Endothelial cell of hepatic sinusoid (primary cell): ENCODE data around the gene DENND2A.

Experiments used
- in situ Hi-C: cut with HindIII; loops from 2 replicates; pipeline ENCODE4 v1.10.0; 2017; ENCODE audit warnings: low sequenced_read_pairs

Gene DENND2A

DNA sequence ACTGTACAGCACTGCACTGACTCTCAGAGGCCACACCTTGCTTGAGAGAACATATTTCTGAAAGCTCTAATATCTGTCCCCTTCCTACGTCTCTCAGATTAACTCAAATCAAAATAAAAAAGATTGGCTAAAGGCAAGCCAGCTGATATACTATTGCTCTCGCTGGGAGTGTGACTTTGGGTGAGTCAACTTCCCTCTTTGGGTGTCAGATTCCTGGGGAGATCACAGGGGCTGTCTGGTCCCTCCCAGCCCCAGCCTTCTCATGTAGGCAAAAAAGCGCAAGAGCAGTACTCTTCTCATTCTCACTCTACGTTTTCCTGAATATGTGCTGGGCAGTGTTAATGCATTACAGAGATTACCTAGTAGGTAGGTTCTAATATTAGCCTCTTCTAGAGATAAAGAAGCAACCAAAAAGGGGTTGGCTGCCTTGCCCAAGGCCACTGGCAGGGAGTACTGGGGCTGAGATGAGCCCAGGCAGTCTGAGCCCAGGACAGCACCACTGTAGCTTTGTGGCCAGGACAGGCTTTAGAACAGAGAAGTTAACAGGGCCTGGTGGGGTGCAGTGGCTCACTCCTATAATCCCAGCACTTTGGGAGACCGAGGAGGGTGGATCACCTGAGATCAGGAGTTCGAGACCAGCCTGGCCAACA is 9.1 kb upstream of the DENND2A start:
- in situ Hi-C loops, result loop anchor here (10.0 kb wide), 1 partner anchor 125 kb away; no protein-coding TSS in a partner anchor

DNA sequence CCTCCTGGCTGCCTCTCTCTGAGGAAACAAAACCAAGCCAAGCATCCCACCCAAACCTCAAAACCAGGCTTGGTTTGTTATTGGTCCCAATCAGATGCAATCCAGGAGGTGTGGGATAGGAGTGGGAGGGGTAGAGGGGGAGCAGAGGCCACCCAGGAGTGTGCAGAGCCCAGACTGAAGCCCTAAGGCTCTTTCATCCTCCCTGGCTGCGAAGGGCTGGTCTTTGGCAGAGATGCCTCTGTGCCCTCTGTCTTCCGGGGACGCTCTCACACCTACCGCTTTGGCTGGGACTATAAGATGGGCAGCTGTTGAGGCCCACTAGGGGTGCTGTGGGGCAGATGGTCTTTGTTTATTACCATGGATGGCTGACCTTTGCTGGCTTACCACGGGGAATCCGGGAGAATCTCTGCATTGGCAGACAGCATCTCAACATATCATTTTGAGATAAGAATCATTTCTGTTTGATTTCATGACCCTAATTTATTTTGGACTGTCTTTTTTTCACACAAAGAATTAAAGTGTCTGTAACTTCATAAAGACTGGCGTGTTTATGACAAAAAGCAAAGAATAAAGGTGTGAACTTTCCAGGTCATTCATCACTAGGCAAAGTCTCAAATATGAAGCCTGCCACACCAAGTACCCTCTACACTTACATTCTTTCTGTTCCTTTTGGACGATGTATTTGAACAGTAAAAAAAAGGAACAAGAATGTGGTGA is 6.5 kb upstream of the DENND2A start:
- in situ Hi-C loops, result loop anchor here (10.0 kb wide), 1 partner anchor 122 kb away; no protein-coding TSS in a partner anchor

GRCh38 chr7:140645166-140645900 is 4.7 kb upstream of the DENND2A start:
- in situ Hi-C loops, result loop anchor here (10.0 kb wide), 1 partner anchor 121 kb away; no protein-coding TSS in a partner anchor

GRCh38 chr7:140644761-140645160 is 4.1 kb upstream of the DENND2A start:
- in situ Hi-C loops, result loop anchor here (10.0 kb wide), 1 partner anchor 120 kb away; no protein-coding TSS in a partner anchor

- in situ Hi-C loops, result loop anchor here (10.0 kb wide), 1 partner anchor 119 kb away; no protein-coding TSS in a partner anchor
Measured at GRCh38 chr7:140643416-140643815, 2.8 kb upstream of the DENND2A start.

GRCh38 chr7:140641524-140642195 is 1.0 kb upstream of the DENND2A start:
- in situ Hi-C loops, result loop anchor here (10.0 kb wide), 1 partner anchor 117 kb away; no protein-coding TSS in a partner anchor

- in situ Hi-C loops, result loop anchor here (10.0 kb wide), 1 partner anchor 115 kb away; no protein-coding TSS in a partner anchor
Measured at GRCh38 chr7:140640060-140640637, 464 bp downstream of the DENND2A start.

GRCh38 chr7:140639366-140640053 is 1.1 kb downstream of the DENND2A start:
- in situ Hi-C loops, result loop anchor here (10.0 kb wide), 1 partner anchor 115 kb away; no protein-coding TSS in a partner anchor

DNA sequence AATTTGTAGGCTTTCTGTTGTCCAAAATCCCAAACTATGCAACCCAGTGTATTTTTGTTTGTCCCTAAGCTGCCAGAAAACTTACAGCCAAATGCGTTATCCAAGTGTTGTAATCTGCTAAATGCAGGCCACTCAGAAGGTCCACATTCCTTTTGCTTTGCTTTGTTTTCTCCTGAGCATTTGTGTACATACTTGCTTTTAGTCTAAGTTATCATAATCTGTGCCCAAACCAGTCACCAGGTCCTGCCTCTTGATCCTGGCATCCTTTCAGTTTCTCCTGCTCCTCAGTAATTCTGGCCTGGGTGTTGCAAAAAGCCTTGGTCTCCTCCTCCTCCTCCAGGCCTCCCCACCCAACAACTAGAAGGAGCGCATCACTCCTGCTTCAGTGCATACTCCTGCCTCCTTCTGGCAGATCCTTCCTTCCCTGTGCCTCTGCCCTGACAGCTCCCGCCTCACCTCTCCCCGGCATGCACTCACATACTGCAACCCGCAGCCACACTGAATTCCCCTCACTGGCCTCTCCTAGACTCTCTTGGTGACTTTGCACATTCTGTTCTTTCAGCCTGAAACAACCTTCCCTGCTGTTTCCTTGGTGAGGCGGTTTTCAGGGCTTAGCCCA is 2.3 kb downstream of the DENND2A start:
- in situ Hi-C loops, result no loop called here

DNA sequence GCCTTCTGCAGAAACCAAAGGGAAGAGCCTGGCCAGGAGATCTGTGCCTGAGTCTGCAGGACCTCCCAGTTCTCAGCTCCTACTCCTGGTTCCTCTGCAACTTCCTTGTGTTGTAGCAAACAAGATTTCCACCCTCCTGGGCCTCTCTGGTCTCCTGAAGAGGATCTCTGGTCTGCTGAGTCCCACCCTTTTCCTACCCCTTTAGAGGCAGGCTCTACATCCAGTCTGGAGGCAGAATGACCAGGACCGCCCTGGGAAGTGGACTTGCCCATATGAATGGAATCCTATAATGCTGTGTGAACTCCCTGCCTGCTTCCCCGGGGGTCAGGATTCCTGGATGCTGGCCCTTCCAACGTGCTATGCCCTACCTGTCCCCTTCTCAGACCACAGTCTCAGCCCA is 3.2 kb downstream of the DENND2A start:
- in situ Hi-C loops, result no loop called here

DNA sequence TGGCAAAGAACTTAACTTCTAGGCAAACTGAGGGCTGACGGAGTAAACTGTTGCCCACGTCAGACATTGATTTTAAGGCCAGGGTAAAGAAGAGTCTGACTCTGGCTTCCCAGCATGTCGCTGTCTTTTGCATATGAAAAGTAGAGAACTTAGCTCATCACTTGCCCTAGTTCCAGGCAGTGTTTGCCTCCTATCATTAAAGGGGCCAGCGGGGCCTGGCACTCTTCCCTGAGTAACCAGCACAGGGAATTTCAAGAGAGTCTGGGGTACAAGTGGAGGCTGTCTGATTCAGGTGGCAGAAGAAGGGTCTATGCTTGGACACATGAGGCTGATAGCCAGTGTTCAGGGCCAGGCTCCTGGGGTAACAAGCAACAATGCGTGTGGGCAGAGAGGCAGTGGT is 4.8 kb downstream of the DENND2A start:
- in situ Hi-C loops, result no loop called here

DNA sequence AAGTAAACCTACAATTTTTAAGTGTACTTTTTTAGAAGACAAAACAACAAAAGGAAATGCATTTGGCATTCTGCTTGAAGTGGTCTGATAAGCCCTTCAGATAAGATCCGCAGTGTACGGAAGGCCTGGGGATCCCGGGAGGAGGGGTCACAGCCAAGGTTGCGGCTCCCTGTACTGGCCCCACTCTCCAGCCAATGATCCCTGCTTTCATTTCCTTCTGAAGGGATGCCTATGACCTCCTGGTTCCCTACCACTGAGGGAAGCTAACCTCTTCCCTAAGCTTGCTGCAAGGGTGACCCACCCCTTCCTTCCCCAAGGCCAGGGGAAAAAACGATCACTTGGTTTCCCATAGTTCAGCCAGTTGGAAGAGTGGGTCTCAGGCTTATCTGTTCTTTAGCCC is 5.3 kb downstream of the DENND2A start:
- in situ Hi-C loops, result no loop called here

DNA sequence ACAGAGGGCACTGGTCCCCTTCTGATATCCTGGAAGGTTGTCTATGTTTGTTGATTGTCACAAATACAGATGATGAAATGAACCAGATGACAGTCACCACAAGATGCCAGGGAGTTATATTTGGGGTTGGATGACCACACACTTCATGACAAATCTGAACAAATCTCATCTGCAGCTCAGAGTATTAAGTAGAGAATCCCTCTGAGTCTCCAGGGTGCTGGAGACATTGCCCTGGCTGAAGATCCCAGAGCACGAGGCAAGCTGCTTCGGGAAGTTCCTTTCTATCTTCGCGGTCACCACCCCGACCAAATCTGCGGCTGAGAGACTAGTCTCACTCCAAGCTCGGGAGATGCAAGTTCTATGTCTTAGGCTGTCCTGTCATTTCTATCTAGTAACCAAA is 9.0 kb downstream of the DENND2A start:
- in situ Hi-C loops, result no loop called here

- in situ Hi-C loops, result no loop called here
Measured at GRCh38 chr7:140631021-140631420, 9.6 kb downstream of the DENND2A start.

GRCh38 chr7:140625908-140626868 is 14.4 kb downstream of the DENND2A start:
- in situ Hi-C loops, result loop anchor here (5.0 kb wide), 1 partner anchor 89 kb away; no protein-coding TSS in a partner anchor

GRCh38 chr7:140625192-140625558 is 15.4 kb downstream of the DENND2A start:
- in situ Hi-C loops, result loop anchor here (5.0 kb wide), 1 partner anchor 88 kb away; no protein-coding TSS in a partner anchor

- in situ Hi-C loops, result loop anchor here (5.0 kb wide), 1 partner anchor 87 kb away; no protein-coding TSS in a partner anchor
Measured at GRCh38 chr7:140624392-140625191, 16.0 kb downstream of the DENND2A start.
